H1 (cell line): ENCODE data around the gene CCT6B. TPM values are rescaled to one million over a fixed set of nuclear protein-coding genes. Genes with fewer than 3 reads are reported as not detected.

Experiments used
- CTCF ChIA-PET: fragments of 300-600 bp; sonication (Branson Sonifier 250); formaldehyde crosslinking; loops from one replicate; lab custom pipeline; 2021; ENCODE audit not compliant: partially characterized antibody; lab: Charles Lee
- POLR2A ChIA-PET: fragments of 300-600 bp; sonication (Branson Sonifier 250); formaldehyde crosslinking; loops from one replicate; lab custom pipeline; 2021; ENCODE audit warnings: inconsistent platforms; ENCODE audit not compliant: partially characterized antibody; lab: Charles Lee
- DNase-seq, 2 experiments: peaks; one replicate each; pipeline versions ENCODE4 v3.0.0 to v3.0.0-alpha.2; 2010 to 2022; ENCODE audit warnings: low spot score in 2 of 2, low read depth in 1 of 2, mixed read lengths in 1 of 2
- FAIRE-seq: peaks from 2 replicates; lab custom pipeline; 2011; peaks lifted over from hg19 to GRCh38; lab: Jason Lieb, UNC
- H2AFZ ChIP-seq: 2 replicates; pipeline ENCODE4 v1.8.1; 2012; ENCODE audit warnings: low read length, inconsistent platforms
- H2AK5ac ChIP-seq: 2 replicates; pipeline ENCODE4 v1.6.1; 2013; ENCODE audit warnings: low read depth, low read length
- H2BK120ac ChIP-seq: replicated peaks from 2 replicates; pipeline ENCODE3; 2013; ENCODE audit warnings: low read depth, low read length, inconsistent platforms
- H2BK12ac ChIP-seq: 2 replicates; pipeline ENCODE4 v1.6.1; 2013; ENCODE audit warnings: low read depth, low read length
- H2BK15ac ChIP-seq: 2 replicates; pipeline ENCODE4 v1.6.1; 2013; ENCODE audit warnings: low read length
- H2BK20ac ChIP-seq: 2 replicates; pipeline ENCODE4 v1.6.1; 2013; ENCODE audit warnings: low read length
- H2BK5ac ChIP-seq: 2 replicates; pipeline ENCODE4 v1.6.1; 2013; ENCODE audit warnings: low read depth, low read length
- H3K14ac ChIP-seq: 2 replicates; pipeline ENCODE4 v1.6.1; 2013; ENCODE audit warnings: inconsistent platforms; ENCODE audit not compliant: insufficient read length
- H3K18ac ChIP-seq: 2 replicates; pipeline ENCODE4 v1.6.1; 2013; ENCODE audit warnings: low read length; ENCODE audit errors: extremely low read depth
- H3K23ac ChIP-seq: 2 replicates; pipeline ENCODE4 v1.6.1; 2013; ENCODE audit warnings: inconsistent platforms; ENCODE audit not compliant: insufficient read length
- H3K23me2 ChIP-seq: 2 replicates; pipeline ENCODE4 v1.6.1; 2013; ENCODE audit warnings: low read depth, low read length
- H3K27ac ChIP-seq: 2 replicates; pipeline ENCODE4 v1.6.1; 2011; ENCODE audit warnings: low read depth, low read length, inconsistent platforms
- H3K27me3 ChIP-seq, 4 experiments: replicated peaks in 1 of 4; 1 replicate in 1 of 4; 2 replicates in 3 of 4; pipeline versions ENCODE4 v1.6.1 to v1.8.1; 2011 to 2013; ENCODE audit warnings: low read length in 3 of 4, mild to moderate bottlenecking in 3 of 4, inconsistent platforms in 2 of 4, mixed read lengths in 2 of 4, moderate library complexity in 1 of 4; ENCODE audit not compliant: control insufficient read depth in 3 of 4, insufficient read depth in 3 of 4; ENCODE audit errors: extremely low read depth in 1 of 4
- H3K36me3 ChIP-seq, 4 experiments: 2 replicates each; pipeline versions ENCODE4 v1.6.1 to v1.8.1; 2011 to 2013; ENCODE audit warnings: mild to moderate bottlenecking in 4 of 4, low read length in 3 of 4, moderate library complexity in 2 of 4, control low read depth in 1 of 4, inconsistent platforms in 1 of 4; ENCODE audit not compliant: insufficient read depth in 4 of 4, control insufficient read depth in 2 of 4
- H3K4ac ChIP-seq: replicated peaks from 2 replicates; pipeline ENCODE3; 2013; ENCODE audit warnings: low read length, low read depth, mixed read lengths, inconsistent platforms; ENCODE audit not compliant: insufficient read length
- H3K4me1 ChIP-seq, 4 experiments: replicated peaks in 1 of 4; 1 replicate in 1 of 4; 2 replicates in 3 of 4; pipeline versions ENCODE4 v1.6.1 to v1.8.1; 2011 to 2013; ENCODE audit warnings: low read length in 3 of 4, inconsistent platforms in 2 of 4, mixed read lengths in 1 of 4; ENCODE audit not compliant: insufficient read depth in 4 of 4, control insufficient read depth in 3 of 4
- H3K4me2 ChIP-seq, 2 experiments: 2 replicates each; pipeline versions ENCODE4 v1.6.1 to v1.8.1; 2011 to 2013; ENCODE audit warnings: low read depth in 2 of 2, low read length in 2 of 2, control low read depth in 1 of 2, inconsistent platforms in 1 of 2, mild to moderate bottlenecking in 1 of 2; ENCODE audit not compliant: insufficient read depth in 1 of 2
- H3K4me3 ChIP-seq, 4 experiments: fragments of 200-600, 300-600 bp in 1 of 4; sonication (generic), shearing (Covaris generic), sonication (Bioruptor Twin) in 1 of 4; 2 replicates each; pipeline versions ENCODE4 v1.5.1 to v1.8.1; 2011 to 2016; ENCODE audit warnings: low read length in 4 of 4, low read depth in 3 of 4, control low read depth in 2 of 4, inconsistent platforms in 2 of 4, mild to moderate bottlenecking in 2 of 4, mixed read lengths in 1 of 4, moderate library complexity in 1 of 4; ENCODE audit not compliant: insufficient read depth in 2 of 4; ENCODE audit errors: extremely low read depth in 1 of 4
- H3K56ac ChIP-seq: replicated peaks from 2 replicates; pipeline ENCODE3; 2013; ENCODE audit warnings: low read depth, mild to moderate bottlenecking, mixed read lengths, low read length, inconsistent platforms; ENCODE audit not compliant: insufficient read length
- H3K79me1 ChIP-seq: 2 replicates; pipeline ENCODE4 v1.6.1; 2013; ENCODE audit warnings: low read depth, low read length, control low read depth
- H3K79me2 ChIP-seq, 2 experiments: 2 replicates each; pipeline versions ENCODE4 v1.6.1 to v1.8.1; 2012 to 2013; ENCODE audit warnings: low read length in 2 of 2, mild to moderate bottlenecking in 2 of 2, inconsistent platforms in 1 of 2; ENCODE audit not compliant: insufficient read depth in 2 of 2, control insufficient read depth in 1 of 2
- H3K9ac ChIP-seq, 4 experiments: replicated peaks in 1 of 4; 1 replicate in 1 of 4; 2 replicates in 3 of 4; pipeline versions ENCODE4 v1.6.1 to v1.8.1; 2011 to 2013; ENCODE audit warnings: low read depth in 3 of 4, low read length in 3 of 4, control low read depth in 2 of 4, mild to moderate bottlenecking in 2 of 4, moderate library complexity in 2 of 4, inconsistent platforms in 1 of 4; ENCODE audit errors: extremely low read depth in 1 of 4
- H3K9me3 ChIP-seq, 2 experiments: 2 replicates each; pipeline versions ENCODE4 v1.6.1 to v1.8.1; 2012 to 2013; ENCODE audit warnings: mild to moderate bottlenecking in 2 of 2, moderate library complexity in 2 of 2, control low read depth in 1 of 2, inconsistent platforms in 1 of 2, low read depth in 1 of 2, low read length in 1 of 2, mixed read lengths in 1 of 2; ENCODE audit not compliant: insufficient read depth in 2 of 2
- H4K20me1 ChIP-seq, 2 experiments: replicated peaks in 1 of 2; 2 replicates each; pipeline versions ENCODE3 to v1.8.1; 2011 to 2013; ENCODE audit warnings: inconsistent platforms in 2 of 2, low read length in 2 of 2, mild to moderate bottlenecking in 1 of 2; ENCODE audit not compliant: insufficient read depth in 2 of 2, control insufficient read depth in 1 of 2
- H4K5ac ChIP-seq: 2 replicates; pipeline ENCODE4 v1.6.1; 2013; ENCODE audit warnings: low read length, low read depth, mixed read lengths, inconsistent platforms; ENCODE audit not compliant: insufficient read length
- H4K8ac ChIP-seq: 2 replicates; pipeline ENCODE4 v1.8.0; 2013; ENCODE audit warnings: mild to moderate bottlenecking, moderate library complexity, low read length, inconsistent platforms; ENCODE audit not compliant: insufficient read depth; ENCODE audit errors: extremely low read depth
- H4K91ac ChIP-seq: replicated peaks from 2 replicates; pipeline ENCODE3; 2013; ENCODE audit warnings: low read length, mixed read lengths, inconsistent platforms; ENCODE audit not compliant: insufficient read length
- BACH1 ChIP-seq: IDR thresholded peaks from 2 replicates; pipeline ENCODE4 v1.6.1; 2012; ENCODE audit warnings: low read length, improper control_type of control experiment
- EZH2 ChIP-seq: fragments of 200-600 bp; sonication (generic); IDR thresholded peaks from 2 replicates; pipeline ENCODE4 v1.7.1; 2012; ENCODE audit warnings: low read depth, mild to moderate bottlenecking, moderate library complexity, low read length, inconsistent platforms; ENCODE audit not compliant: severe bottlenecking
- RBBP5 ChIP-seq: IDR thresholded peaks from 2 replicates; pipeline ENCODE4 v1.7.1; 2012; ENCODE audit warnings: low read depth, mild to moderate bottlenecking, inconsistent platforms, low read length, moderate library complexity, borderline replicate concordance
- SAP30 ChIP-seq: fragments of 300-600 bp; sonication (generic); IDR thresholded peaks from 2 replicates; pipeline ENCODE4 v1.7.1; 2012; ENCODE audit warnings: low read length, moderate library complexity, mild to moderate bottlenecking, inconsistent platforms; ENCODE audit not compliant: insufficient read depth, insufficient replicate concordance
- SP1 ChIP-seq: IDR thresholded peaks from 2 replicates; pipeline ENCODE4 v1.6.1; 2011; ENCODE audit warnings: low read depth, low read length
- TAF1 ChIP-seq: IDR thresholded peaks from 2 replicates; pipeline ENCODE4 v1.6.1; 2011; ENCODE audit warnings: mild to moderate bottlenecking, low read depth, low read length
- TAF7 ChIP-seq: optimal IDR thresholded peaks from 2 replicates; pipeline ENCODE3; 2011; ENCODE audit warnings: low read depth, mild to moderate bottlenecking, inconsistent platforms, low read length, moderate library complexity, borderline replicate concordance
- TBP ChIP-seq: IDR thresholded peaks from 2 replicates; pipeline ENCODE4 v1.6.1; 2011; ENCODE audit warnings: low read depth, low read length, improper control_type of control experiment
- WGBS, 2 experiments: shearing (Covaris generic) in 1 of 2; methylation state at CpG; one replicate each; pipeline versions ENCODE4 v1.1.6 to v1.1.7; 2013 to 2015; ENCODE audit warnings: low lambda C conversion rate in 2 of 2, mixed read lengths in 2 of 2, inconsistent platforms in 1 of 2, low coverage in 1 of 2, missing lambda C conversion rate in 1 of 2; ENCODE audit not compliant: insufficient replicate concordance in 2 of 2, insufficient coverage in 1 of 2, insufficient read length in 1 of 2; ENCODE audit errors: extremely low coverage in 1 of 2, missing lambda C conversion rate in 1 of 2; 5-methylcytosine and 5-hydroxymethylcytosine counted together
- polyA plus RNA-seq, 7 experiments: library from polyadenylated mRNA; depleted of rRNA in 3 of 7; stranded (reverse) in 5 of 7; unstranded in 2 of 7; fragments of >200 nt in 5 of 7; fragments of 200-250 nt in 2 of 7; gene quantifications; 1 replicate in 5 of 7; 2 replicates in 1 of 7; 4 replicates in 1 of 7; pipeline versions ENCODE4 v1.2.1 to v1.2.3, GENCODE V29; 2011 to 2013; ENCODE audit warnings: missing spikeins in 2 of 7, mixed read lengths in 2 of 7
- total RNA-seq: library from RNA; stranded (reverse); fragmentation: NEBNext Ultra II Directional; extraction: Animal tissue kit (Norgen Biotek cat#: 25700); gene quantifications from 2 replicates; pipeline ENCODE4 v1.2.1, GENCODE V29; 2021

The CCT6B gene
- total and polyA plus RNA-seq, 2 of the 8 experiments (the other 6 are each of a cell fraction or from before 2014, with no cell fraction given), result 0.67 to 1.3 TPM

DNA sequence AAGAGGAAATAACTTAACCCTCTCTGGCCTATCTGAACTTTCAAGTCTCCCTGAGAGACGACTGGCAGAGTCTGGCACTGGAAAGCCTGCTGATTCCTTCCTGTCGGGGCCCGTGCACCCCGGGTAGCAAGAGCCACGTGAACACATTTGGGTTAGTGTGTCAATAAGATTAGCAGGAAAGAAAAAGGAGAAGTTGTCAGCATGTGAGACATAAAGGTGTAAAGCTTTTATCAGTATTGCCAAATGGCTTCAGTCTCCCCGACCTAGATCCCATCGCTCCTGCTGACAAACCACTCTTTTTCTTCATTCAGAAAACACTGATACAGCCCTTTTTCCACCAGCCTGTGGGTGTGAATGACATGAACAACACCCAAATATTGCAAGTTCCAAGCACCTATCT lies 74.4 kb downstream of the CCT6B start:
- no peak overlapping the region for H3K27ac ChIP-seq
- no peak overlapping the region for H2AFZ ChIP-seq
- WGBS, 2 experiments, result 81% methylated on average over 7 of the region's 7 CpGs; no CpG with 5 or more reads in 1 of the 2 experiments
- no peaks in the 10 kb centered on the region for H3K9me3 ChIP-seq
- H4K8ac ChIP-seq, result no peak overlapping the region; the same call in 1 of the 2 replicates
- no peak overlapping the region for H3K4ac ChIP-seq
- H2BK12ac ChIP-seq, result no peak overlapping the region
- no peaks in the 10 kb centered on the region for H3K27me3 ChIP-seq
- H3K56ac ChIP-seq, result no peak overlapping the region
- H3K23me2 ChIP-seq, result no peaks in the 10 kb centered on the region
- H3K4me3 ChIP-seq, result no peak overlapping the region
- H4K20me1 ChIP-seq, result no peaks in the 10 kb centered on the region
- FAIRE-seq (no peak), DNase-seq (no peak)
- no peak overlapping the region for H3K23ac ChIP-seq
- H3K36me3 ChIP-seq, result no peaks in the 10 kb centered on the region
- POLR2A ChIA-PET, result interaction anchor here (0.7 kb wide), 1 partner anchor 93 kb away, joined by 3 read pairs; no protein-coding TSS in a partner anchor
- no peak overlapping the region for H3K18ac ChIP-seq
- H2AK5ac ChIP-seq, result no peak overlapping the region
- no peak overlapping the region for H2BK5ac ChIP-seq
- no peak overlapping the region for H4K5ac ChIP-seq
- no peak overlapping the region for H3K9ac ChIP-seq
- H3K4me2 ChIP-seq, result no peak overlapping the region
- no peaks in the 10 kb centered on the region for H3K79me1 ChIP-seq
- no peak overlapping the region for H2BK120ac ChIP-seq
- no peak overlapping the region for H4K91ac ChIP-seq
- H2BK20ac ChIP-seq, result no peak overlapping the region
- no peak overlapping the region for H3K14ac ChIP-seq
- H2BK15ac ChIP-seq, result no peak overlapping the region
- CTCF ChIA-PET, result interaction anchor here (1.0 to 3.1 kb wide), 5 partner anchors 9 to 344 kb away, joined by 3 to 9 read pairs (median 4); no protein-coding TSS in a partner anchor
- peaks cover 2 to 13% (median 6%) of the 10 kb centered on the region in 4 experiments for H3K4me1 ChIP-seq
- H3K79me2 ChIP-seq, result no peaks in the 10 kb centered on the region
- TF ChIP-seq RBBP5 (no peak), SP1 (no peak), BACH1 (no peak), TBP (no peak), TAF1 (no peak), TAF7 (no peak), SAP30 (no peak), EZH2 (no peak)
